Esophagus squamous epithelium (tissue), 5 donors: Measurements from ENCODE around the gene CEP192. TPM values are rescaled to one million over a fixed set of nuclear protein-coding genes. Genes with fewer than 3 reads are reported as not detected.

Source experiments
- DNase-seq: peaks from one replicate; lab custom pipeline; 2025; lab: John Stamatoyannopoulos, UW
- H3K27ac ChIP-seq, 4 donors: fragments of 200-600 bp; sonication (generic); one replicate each; pipeline ENCODE4 v1.5.1; 2016 to 2019; ENCODE audit warnings: mild to moderate bottlenecking in 1 of 4
- H3K27me3 ChIP-seq, 4 donors: fragments of 200-600 bp; sonication (generic); 1 replicate in 3 of 4; 2 replicates in 1 of 4; pipeline versions ENCODE4 v1.5.1 to v1.6.0; 2017 to 2021; ENCODE audit warnings: antibody characterized with exemption in 1 of 4
- H3K36me3 ChIP-seq, 3 donors: fragments of 200-600 bp; sonication (generic); one replicate each; pipeline ENCODE4 v1.5.1; 2016 to 2019
- H3K4me1 ChIP-seq, 3 donors: fragments of 200-600 bp; sonication (generic); one replicate each; pipeline ENCODE4 v1.5.1; 2017 to 2019
- H3K4me3 ChIP-seq, 4 donors: fragments of 200-600 bp; sonication (generic); 1 replicate in 3 of 4; 2 replicates in 1 of 4; pipeline ENCODE4 v1.5.1; 2016 to 2019; ENCODE audit warnings: mild to moderate bottlenecking in 2 of 4, moderate library complexity in 1 of 4
- H3K9me3 ChIP-seq, 3 donors: fragments of 200-600 bp; sonication (generic); one replicate each; pipeline ENCODE4 v1.5.1; 2016 to 2019
- CTCF ChIP-seq, 6 experiments: fragments of 450-650 bp in 4 of 6; fragments of 200-600 bp in 2 of 6; sonication (generic) in 2 of 6; IDR thresholded peaks; one replicate each; pipeline ENCODE4 v1.5.1; 2016 to 2019; ENCODE audit warnings: antibody characterized with exemption in 6 of 6, mild to moderate bottlenecking in 4 of 6, moderate library complexity in 4 of 6
- POLR2A ChIP-seq, 4 donors: fragments of 450-650 bp; IDR thresholded peaks; one replicate each; pipeline ENCODE4 v1.6.1; 2017; ENCODE audit warnings: antibody characterized with exemption in 4 of 4, mild to moderate bottlenecking in 4 of 4, moderate library complexity in 3 of 4
- WGBS, 2 donors: methylation state at CpG; one replicate each; pipeline ENCODE4 v1.1.5; 2018; 5-methylcytosine and 5-hydroxymethylcytosine counted together
- intact Hi-C: fragments of 100-400 bp; cut with DNase I; formaldehyde crosslinking; loops from one replicate; pipeline ENCODE4 v1.15.0; 2022
- total RNA-seq, 4 donors: library from RNA; depleted of rRNA; stranded (reverse); fragments of >200 nt; gene quantifications; one replicate each; pipeline ENCODE4 v1.1.0, GENCODE V29; 2016
- donor health status: DM: yes; HTN: yes; CAD: no.

The CEP192 gene
- total RNA-seq, 4 donors from 2014 or later, result 7.3 to 21.6 (median 13.6) TPM

DNA sequence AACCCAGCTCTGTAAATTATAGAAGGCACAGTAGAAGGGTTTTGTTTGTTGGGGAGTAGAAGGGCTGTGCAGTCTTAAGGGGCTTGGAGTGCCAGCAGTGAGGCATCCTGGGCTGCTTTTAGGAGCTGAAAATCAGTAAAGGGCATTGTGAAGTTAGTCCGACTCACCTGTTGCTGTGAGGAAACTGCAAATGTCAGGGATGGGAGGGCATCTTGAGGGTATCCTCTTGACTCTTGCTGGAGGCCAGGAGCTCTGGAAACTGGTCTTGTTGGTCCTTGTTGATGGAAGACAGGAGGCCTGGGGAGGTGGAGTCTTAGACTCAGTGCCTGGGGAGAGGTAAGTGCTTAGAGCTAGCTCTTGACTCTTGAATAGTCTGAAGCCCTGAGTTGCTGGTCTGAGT lies 14.1 kb downstream of the CEP192 start:
- intact Hi-C loops, result no loop called here
- TF ChIP-seq POLR2A (IDR thresholded peaks at IDR 0.05), result no peak
- no peak for TF ChIP-seq CTCF (IDR thresholded peaks at IDR 0.05)
- Histone ChIP-seq H3K36me3 (peaks cover 5 to 85% (median 8%) of the 10 kb centered on the region in 3 donors), H3K9me3 (no peaks in the 10 kb centered on the region), H3K4me1 (no peaks in the 10 kb centered on the region), H3K4me3 (no peak overlapping the region), H3K27me3 (no peaks in the 10 kb centered on the region), H3K27ac (no peak overlapping the region)
- 85 to 100% methylated on average over 1 of the region's 1 CpG for WGBS, 2 donors
- DNase-seq, result no peak

DNA sequence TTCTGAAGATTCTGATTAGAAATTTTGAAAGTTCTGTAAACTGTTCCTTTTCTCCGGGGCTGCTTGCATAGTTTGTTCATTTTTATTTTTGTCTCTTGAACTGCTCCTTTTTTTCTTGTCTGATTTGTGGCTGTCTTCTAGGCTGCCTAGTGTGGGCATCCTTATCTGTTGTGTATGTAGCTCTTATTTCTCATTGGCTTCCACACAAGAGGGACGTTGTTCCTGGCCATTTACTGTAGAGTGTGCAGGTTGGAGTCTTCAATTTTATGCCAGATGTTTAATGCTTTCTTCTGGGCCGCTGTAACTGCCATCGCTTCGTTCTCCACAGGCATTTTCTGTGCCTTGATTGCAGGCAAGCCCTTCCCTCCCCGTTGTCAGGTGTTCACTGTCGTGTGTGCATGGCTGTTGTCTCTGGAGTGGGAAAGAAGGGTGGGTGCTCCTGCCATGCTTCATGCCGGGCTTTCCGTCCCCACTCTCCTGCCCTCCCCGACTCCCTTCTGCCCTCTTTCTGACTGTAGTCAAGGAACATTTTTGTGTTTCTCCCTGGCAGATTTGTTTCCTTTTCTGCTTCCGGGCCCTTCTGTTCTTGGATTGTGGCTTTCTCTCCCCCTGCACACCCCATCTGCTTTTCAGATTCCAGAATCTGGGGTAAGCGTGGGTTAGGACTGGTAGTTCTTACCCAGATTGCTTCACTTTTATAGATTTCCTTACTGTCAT lies 15.5 kb downstream of the CEP192 start:
- H3K4me1 ChIP-seq, result no peaks in the 10 kb centered on the region
- no peaks in the 10 kb centered on the region for H3K9me3 ChIP-seq
- no peak overlapping the region for H3K27ac ChIP-seq
- no peaks in the 10 kb centered on the region for H3K27me3 ChIP-seq
- TF ChIP-seq CTCF (IDR thresholded peaks at IDR 0.05), result no peak
- TF ChIP-seq POLR2A (IDR thresholded peaks at IDR 0.05), result no peak
- WGBS, 2 donors, result 79 to 86% methylated on average over 12 of the region's 12 CpGs
- no peak overlapping the region for H3K4me3 ChIP-seq
- H3K36me3 ChIP-seq, result peaks cover 5 to 84% (median 8%) of the 10 kb centered on the region in 3 donors
- intact Hi-C loops, result no loop called here
- DNase-seq, result no peak

DNA sequence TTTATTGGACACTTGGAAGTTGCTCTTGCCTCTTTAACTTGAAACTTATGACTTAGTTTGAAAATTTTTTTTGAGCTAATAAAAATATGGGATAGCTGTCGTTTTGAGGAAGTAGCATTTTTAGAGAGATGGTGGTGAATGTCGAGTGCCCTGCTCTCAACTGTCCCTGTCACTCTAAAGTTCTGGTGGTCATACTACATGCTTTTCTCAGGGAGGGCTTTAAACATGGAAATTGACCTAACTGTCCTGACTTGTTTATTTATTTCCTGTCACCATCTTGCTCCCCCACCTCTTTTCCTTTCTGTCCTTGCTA lies 16.0 kb downstream of the CEP192 start:
- WGBS, 2 donors, result 40 to 53% methylated on average over 2 of the region's 2 CpGs
- no peak overlapping the region for H3K4me3 ChIP-seq
- no peak for TF ChIP-seq CTCF (IDR thresholded peaks at IDR 0.05)
- no peak for TF ChIP-seq POLR2A (IDR thresholded peaks at IDR 0.05)
- H3K36me3 ChIP-seq, result peaks cover 5 to 84% (median 8%) of the 10 kb centered on the region in 3 donors
- H3K27ac ChIP-seq, result no peak overlapping the region
- H3K9me3 ChIP-seq, result no peaks in the 10 kb centered on the region
- no peak for DNase-seq
- intact Hi-C loops, result no loop called here
- no peaks in the 10 kb centered on the region for H3K27me3 ChIP-seq
- no peaks in the 10 kb centered on the region for H3K4me1 ChIP-seq

- no peaks in the 10 kb centered on the region for H3K9me3 ChIP-seq
- H3K4me1 ChIP-seq, result no peaks in the 10 kb centered on the region
- no peak for DNase-seq
- TF ChIP-seq POLR2A (IDR thresholded peaks at IDR 0.05) (no peak), CTCF (IDR thresholded peaks at IDR 0.05) (no peak)
- 65 to 86% methylated on average over 3 to 5 of the region's 5 CpGs for WGBS, 2 donors
- H3K27ac ChIP-seq, result no peak overlapping the region
- intact Hi-C loops, result no loop called here
- peaks cover 12 to 91% (median 21%) of the 10 kb centered on the region in 3 donors for H3K36me3 ChIP-seq
- H3K27me3 ChIP-seq, result no peaks in the 10 kb centered on the region
- H3K4me3 ChIP-seq, result no peak overlapping the region
Measured at GRCh38 chr18:13011719-13012118, 20.6 kb downstream of the CEP192 start.

DNA sequence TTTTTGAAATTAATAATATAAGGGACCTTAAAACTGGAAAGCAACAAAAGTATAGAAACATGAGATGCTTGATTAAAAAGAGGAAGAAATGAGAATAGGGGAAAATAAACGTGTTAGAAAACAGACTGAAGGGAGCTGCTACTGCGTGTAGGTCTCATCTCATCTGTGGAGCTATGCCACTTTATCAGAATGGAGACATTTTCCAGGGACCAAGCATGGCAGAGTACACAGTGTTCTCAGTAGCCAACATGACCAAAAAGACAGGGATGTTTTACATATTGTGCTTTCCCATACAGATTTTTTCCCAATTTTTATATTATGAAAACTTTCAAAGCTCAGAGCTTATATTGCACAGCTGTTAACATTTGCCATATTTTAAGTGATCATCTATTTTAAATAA lies 23.1 kb downstream of the CEP192 start:
- 87 to 88% methylated on average over 2 of the region's 2 CpGs for WGBS, 2 donors
- no peak for DNase-seq
- no peak for TF ChIP-seq CTCF (IDR thresholded peaks at IDR 0.05)
- TF ChIP-seq POLR2A (IDR thresholded peaks at IDR 0.05), result no peak
- intact Hi-C loops, result no loop called here
- Histone ChIP-seq H3K9me3 (no peaks in the 10 kb centered on the region), H3K4me3 (no peak overlapping the region), H3K36me3 (peaks cover 12 to 99% (median 20%) of the 10 kb centered on the region in 3 donors), H3K27ac (no peak overlapping the region), H3K27me3 (no peaks in the 10 kb centered on the region), H3K4me1 (peaks cover 0 to 4% (median 0%) of the 10 kb centered on the region in 3 donors)
